Hematopoietic multipotent progenitor cell treated with erythropoietin and hydrocortisone succinate and interleukin-3 and kit ligand, for 15 days (in vitro differentiated cells): Measurements from ENCODE around the gene FURIN.
"Not testable (repeated sequence)": the region's sequence is repeated elsewhere in the genome, so short reads cannot be mapped to it uniquely, and the experiment has no call there.

Experiments used
- DNase-seq: peaks from one replicate; pipeline ENCODE4 v3.0.0-alpha.2; 2015; ENCODE audit warnings: low spot score

Gene FURIN

DNA sequence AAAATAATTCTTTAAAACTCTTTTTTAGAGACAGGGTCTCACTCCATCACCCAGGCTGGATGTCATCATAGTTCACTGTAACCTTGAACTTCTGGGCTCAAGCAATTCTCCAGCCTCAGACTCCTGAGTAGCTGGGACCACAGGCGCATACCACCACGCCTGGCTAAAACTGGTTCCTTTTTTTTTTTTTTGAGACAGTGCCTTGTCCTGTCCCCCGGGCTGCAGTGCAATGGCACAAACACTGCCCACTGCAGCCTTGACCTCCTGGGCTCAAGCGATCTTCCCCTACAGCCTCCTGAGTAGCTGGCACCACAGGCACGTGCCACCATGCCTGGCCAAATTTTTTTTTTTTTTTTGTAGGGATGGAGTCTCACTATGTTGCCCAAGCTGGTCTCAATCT lies 23.7 kb upstream of the FURIN start:
- no peak for DNase-seq

GRCh38 chr15:90845201-90845949 lies 23.0 kb upstream of the FURIN start:
- peak; percentile 39 for DNase-seq

GRCh38 chr15:90849424-90849823 lies 19.0 kb upstream of the FURIN start:
- not testable (repeated sequence) for DNase-seq

GRCh38 chr15:90851114-90851513 lies 17.3 kb upstream of the FURIN start:
- DNase-seq, result no peak

- DNase-seq, result no peak
Observed at GRCh38 chr15:90851940-90852339, 16.4 kb upstream of the FURIN start.

DNA sequence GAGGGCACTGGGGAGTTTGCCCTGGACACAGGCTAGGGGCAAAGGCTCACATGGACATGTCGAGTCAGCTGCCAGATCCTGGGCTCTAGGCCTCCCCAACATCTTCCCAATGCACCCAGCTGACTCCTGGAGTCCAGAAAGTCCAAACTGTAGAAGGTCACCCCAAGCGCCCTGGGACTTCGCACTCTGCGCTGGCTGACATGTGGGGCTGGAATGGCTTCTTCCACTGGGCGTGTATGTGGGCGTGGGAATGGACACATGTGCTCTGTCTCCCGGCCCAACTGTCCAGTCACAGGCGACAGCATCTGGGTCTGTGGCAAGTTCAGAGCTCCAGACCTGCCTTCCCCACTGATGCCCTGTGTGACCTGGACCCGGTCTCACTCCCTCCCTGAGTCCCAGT lies 13.2 kb upstream of the FURIN start:
- DNase-seq, result no peak

GRCh38 chr15:90857337-90857736 lies 11.1 kb upstream of the FURIN start:
- no peak for DNase-seq

- no peak for DNase-seq
Observed at GRCh38 chr15:90857883-90858443, 10.4 kb upstream of the FURIN start.

DNA sequence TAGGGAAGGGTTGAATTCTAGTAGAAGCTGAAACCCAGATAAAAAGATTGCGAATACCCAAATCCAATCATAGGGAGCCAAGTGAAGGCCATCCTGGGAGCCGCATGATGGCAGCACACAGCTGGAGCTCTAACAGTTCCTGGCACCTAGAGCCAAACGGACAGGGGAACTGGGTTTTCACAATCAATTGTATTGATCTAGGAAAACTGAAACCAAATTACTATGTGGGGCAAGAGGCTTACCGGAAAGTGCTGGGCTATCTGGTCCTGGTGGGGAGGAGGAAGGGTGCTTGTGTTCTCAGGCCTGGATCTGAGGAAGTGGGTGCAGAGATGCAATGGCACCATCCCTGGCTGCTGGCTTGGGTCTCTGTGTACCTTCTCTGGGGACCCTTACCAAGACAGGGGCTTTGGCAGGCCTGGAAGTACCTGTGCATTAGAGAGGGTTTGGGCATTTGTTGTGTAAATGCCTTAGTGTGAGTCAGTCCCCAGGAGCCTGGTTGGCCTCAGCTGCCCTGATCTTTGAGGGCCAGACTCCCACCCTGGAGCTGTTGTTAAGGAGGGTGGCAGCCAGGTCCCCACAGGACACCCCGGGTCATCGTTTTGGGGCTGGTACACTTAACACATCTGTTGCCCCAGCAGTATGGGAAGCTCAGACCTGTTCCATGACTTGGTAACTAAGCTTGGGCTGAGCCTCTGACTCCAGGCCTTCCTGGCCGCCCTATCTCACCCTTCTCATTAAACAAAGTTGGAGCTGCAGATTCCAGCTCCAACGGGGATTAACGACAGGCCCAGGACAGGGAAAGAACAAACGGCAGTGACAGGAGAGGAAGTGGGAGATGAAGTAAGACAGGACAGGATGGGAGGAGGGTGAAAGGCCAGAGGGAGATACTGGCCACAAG lies 8.9 kb upstream of the FURIN start:
- no peak for DNase-seq

- DNase-seq, result no peak
Observed at GRCh38 chr15:90860450-90860849, 7.9 kb upstream of the FURIN start.

GRCh38 chr15:90860942-90861675 lies 7.3 kb upstream of the FURIN start:
- DNase-seq, result no peak

DNA sequence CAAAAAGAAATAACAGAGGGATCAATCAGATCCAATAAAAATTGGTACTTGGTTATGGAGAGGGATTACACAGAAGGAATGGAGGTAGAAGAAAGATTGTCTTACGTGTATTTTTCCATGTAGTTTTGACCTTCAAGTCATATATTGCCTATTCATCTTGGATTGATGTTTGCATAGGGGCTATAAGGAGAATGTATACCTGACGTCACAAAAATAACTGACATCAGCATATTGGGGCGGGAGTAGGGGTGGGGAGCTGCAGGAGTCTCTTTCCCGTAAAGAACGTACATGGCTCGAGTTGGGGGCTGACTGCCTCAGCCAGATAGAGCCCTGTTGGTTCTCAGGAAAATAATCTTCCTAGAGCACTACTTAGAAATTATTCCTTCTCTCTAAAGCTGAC lies 5.9 kb upstream of the FURIN start:
- no peak for DNase-seq

DNA sequence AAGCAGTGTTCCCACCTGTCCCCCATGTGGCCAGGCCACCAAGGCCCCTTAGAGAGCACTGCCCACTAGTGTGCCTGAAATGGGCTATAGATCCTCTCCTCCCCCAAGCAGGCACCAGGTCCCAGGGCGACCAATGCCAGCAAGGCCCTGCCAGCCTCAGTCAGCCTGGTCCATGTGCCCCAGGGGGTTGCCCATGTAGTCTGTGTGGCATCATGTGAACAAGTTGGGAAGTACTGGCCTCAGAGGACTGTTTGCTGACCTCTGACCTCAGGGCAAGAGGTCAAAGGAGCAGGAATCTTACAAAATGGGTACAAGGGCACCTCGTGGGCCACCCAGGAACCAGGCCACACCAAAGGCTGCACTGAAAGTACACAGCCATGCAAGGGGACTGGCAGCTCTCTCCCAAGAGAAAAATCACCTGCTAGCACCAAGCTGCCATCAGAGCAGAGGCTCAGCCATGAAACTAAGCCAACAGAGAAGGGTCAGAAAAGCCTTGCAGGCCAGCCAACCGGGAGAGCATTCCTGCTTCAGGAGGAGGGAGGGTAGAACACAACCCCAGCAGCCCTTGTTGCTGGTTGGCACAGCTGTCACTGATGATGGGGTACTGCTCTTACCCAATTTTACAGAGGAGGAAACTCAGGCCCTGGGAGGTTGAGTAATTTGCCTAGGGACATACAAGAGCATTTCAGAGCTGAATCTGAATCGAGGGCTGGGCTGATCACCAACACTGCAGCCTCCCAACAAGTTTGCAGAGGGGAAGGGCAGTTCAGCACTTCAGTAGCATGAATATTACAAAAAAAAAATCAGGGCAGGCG lies 5.2 kb upstream of the FURIN start:
- DNase-seq, result no peak

- no peak for DNase-seq
Observed at GRCh38 chr15:90863987-90864386, 4.4 kb upstream of the FURIN start.

GRCh38 chr15:90864507-90864906 lies 3.9 kb upstream of the FURIN start:
- DNase-seq, result no peak

DNA sequence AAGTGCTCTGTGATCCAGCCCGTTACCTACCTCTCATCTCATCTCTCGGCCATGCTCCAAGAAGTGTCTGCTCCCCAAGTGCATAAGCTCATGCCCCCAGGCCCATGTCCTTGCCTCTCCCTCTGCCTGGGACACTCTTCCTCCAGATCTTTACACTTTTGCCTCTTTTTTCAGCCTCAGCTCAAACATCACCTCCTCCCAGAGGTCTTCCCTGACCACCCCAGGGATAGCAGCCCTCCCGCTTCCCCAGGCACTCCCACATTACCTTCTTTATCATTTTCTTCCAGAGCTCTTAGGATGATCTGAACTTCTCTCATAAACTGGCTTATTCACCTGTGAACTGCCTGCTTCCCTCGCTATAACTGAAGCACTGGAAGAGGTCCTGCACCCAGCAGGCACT lies 2.7 kb upstream of the FURIN start:
- DNase-seq, result no peak

GRCh38 chr15:90866161-90866715 lies 2.1 kb upstream of the FURIN start:
- DNase-seq, result no peak

DNA sequence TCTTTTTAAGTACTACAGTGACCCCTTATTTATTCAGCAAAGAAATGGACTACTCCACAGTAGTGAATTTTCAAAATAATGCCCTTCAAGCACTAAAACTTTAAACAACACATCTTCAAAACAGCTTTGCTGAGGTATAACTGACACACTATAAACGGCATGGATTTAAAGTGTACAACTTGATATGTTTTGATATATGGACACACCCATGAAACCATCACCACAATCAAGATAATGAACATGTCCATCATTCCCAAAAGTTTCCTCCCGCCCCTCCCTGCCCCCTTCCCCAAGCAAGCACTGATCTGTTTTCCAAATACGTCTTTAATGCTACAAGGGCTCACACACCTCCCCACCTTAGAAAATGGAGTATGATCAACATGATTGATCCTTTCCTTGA lies 1.6 kb upstream of the FURIN start:
- no peak for DNase-seq

GRCh38 chr15:90869140-90869541 lies 753 bp downstream of the FURIN start:
- no peak for DNase-seq

DNA sequence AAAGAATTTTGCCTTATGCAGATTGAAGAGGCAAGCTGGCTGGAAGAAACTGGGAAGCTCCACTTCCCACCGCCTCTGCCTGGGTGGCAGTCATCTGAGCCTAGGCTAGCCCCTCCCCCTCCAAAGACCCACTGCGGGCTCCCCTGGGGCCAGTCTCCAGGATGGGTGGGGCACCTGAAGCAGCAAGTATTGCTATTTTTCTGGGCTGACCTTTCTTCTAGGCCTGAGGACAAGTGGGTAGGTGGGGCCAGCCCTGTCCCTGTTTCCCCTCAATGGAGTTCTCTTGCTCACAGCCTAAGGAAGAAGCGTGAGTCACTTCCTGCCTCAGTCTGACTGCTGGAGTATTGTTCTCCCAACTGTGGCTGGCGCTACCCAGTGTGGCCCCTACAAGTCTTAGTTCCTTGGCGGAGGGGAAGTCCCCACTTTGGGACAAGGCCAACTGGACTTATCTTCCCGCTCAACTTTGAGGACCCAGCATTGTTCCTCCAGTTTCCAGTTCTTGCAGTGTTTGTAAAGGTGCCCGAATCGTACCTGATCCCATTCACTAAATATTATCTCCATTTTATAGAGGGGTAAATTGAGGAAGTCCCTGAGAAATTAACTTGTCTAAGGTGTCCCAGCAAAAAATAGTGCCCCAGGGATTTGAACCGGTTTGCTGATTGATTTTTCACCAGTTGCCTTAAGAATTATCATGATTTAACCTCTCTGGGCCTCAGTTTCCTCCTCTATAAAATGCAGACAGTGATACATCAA lies 1.4 kb downstream of the FURIN start:
- peak; percentile 21 for DNase-seq
